Gastroesophageal sphincter (tissue), 4 donors: ENCODE results near the gene DCC. TPM values are rescaled to one million over a fixed set of nuclear protein-coding genes. Genes with fewer than 3 reads are reported as not detected.

Experiments
- ATAC-seq: fragments of 150-250 bp; one replicate; pipeline ENCODE4 v1.9.1; 2016; ENCODE audit warnings: mild to moderate bottlenecking, moderate library complexity
- H3K27ac ChIP-seq, 4 donors: fragments of 200-600 bp; sonication (generic) in 3 of 4; 1 replicate in 3 of 4; 2 replicates in 1 of 4; pipeline ENCODE4 v1.5.1; 2016 to 2019
- H3K27me3 ChIP-seq: fragments of 200-600 bp; sonication (generic); one replicate; pipeline ENCODE4 v1.5.1; 2019
- H3K36me3 ChIP-seq, 2 donors: fragments of 200-600 bp; sonication (generic); one replicate each; pipeline ENCODE4 v1.5.1; 2019; ENCODE audit warnings: control low read depth in 1 of 2
- H3K4me1 ChIP-seq, 3 donors: fragments of 200-600 bp; sonication (generic); 1 replicate in 2 of 3; 2 replicates in 1 of 3; pipeline ENCODE4 v1.5.1; 2016 to 2019; ENCODE audit warnings: control low read depth in 2 of 3
- H3K4me3 ChIP-seq, 2 donors: fragments of 200-600 bp; sonication (generic); one replicate each; pipeline ENCODE4 v1.5.1; 2019; ENCODE audit warnings: mild to moderate bottlenecking in 1 of 2, moderate library complexity in 1 of 2
- H3K9me3 ChIP-seq, 3 donors: fragments of 200-600 bp; sonication (generic); one replicate each; pipeline ENCODE4 v1.5.1; 2017 to 2019; ENCODE audit warnings: control low read depth in 2 of 3
- EP300 ChIP-seq: sonication (generic); formaldehyde crosslinking; IDR thresholded peaks from one replicate; pipeline ENCODE4 v1.6.1; 2017; ENCODE audit warnings: antibody characterized with exemption, mild to moderate bottlenecking
- POLR2A ChIP-seq, 2 donors: fragments of 450-650 bp; IDR thresholded peaks; one replicate each; pipeline ENCODE4 v1.6.1; 2017; ENCODE audit warnings: antibody characterized with exemption in 2 of 2, mild to moderate bottlenecking in 2 of 2, moderate library complexity in 1 of 2
- POLR2AphosphoS5 ChIP-seq: sonication (generic); formaldehyde crosslinking; IDR thresholded peaks from one replicate; pipeline ENCODE4 v1.6.1; 2017; ENCODE audit warnings: antibody characterized with exemption
- WGBS, 2 donors: methylation state at CpG; one replicate each; pipeline ENCODE4 v1.1.5; 2018; ENCODE audit warnings: low coverage in 1 of 2; 5-methylcytosine and 5-hydroxymethylcytosine counted together
- total RNA-seq, 4 donors: library from RNA; depleted of rRNA; stranded (reverse); fragments of >200 nt; gene quantifications; one replicate each; pipeline ENCODE4 v1.1.0, GENCODE V29; 2016
- TF ChIP-seq, protein P1 (sequence below), 4 experiments: fragments of 200-600 bp in 2 of 4; fragments of 450-650 bp in 2 of 4; sonication (generic) in 1 of 4; IDR thresholded peaks; one replicate each; pipeline ENCODE4 v1.5.1; 2017 to 2019; ENCODE audit warnings: antibody characterized with exemption in 4 of 4, mild to moderate bottlenecking in 2 of 4, moderate library complexity in 2 of 4

The DCC gene
- total RNA-seq, 4 donors from 2014 or later, result 0.13 to 0.54 (median 0.47) TPM; not detected in 1

- no peak overlapping the region for H3K4me3 ChIP-seq
- TF ChIP-seq EP300 (no peak), POLR2A (IDR thresholded peaks at IDR 0.05) (no peak), POLR2AphosphoS5 (no peak)
- TF ChIP-seq, protein P1, sequence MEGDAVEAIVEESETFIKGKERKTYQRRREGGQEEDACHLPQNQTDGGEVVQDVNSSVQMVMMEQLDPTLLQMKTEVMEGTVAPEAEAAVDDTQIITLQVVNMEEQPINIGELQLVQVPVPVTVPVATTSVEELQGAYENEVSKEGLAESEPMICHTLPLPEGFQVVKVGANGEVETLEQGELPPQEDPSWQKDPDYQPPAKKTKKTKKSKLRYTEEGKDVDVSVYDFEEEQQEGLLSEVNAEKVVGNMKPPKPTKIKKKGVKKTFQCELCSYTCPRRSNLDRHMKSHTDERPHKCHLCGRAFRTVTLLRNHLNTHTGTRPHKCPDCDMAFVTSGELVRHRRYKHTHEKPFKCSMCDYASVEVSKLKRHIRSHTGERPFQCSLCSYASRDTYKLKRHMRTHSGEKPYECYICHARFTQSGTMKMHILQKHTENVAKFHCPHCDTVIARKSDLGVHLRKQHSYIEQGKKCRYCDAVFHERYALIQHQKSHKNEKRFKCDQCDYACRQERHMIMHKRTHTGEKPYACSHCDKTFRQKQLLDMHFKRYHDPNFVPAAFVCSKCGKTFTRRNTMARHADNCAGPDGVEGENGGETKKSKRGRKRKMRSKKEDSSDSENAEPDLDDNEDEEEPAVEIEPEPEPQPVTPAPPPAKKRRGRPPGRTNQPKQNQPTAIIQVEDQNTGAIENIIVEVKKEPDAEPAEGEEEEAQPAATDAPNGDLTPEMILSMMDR (IDR thresholded peaks at IDR 0.05), result no peak
- no peaks in the 10 kb centered on the region for H3K9me3 ChIP-seq
- no peaks in the 10 kb centered on the region for H3K4me1 ChIP-seq
- 40 to 60% methylated on average over 1 of the region's 1 CpG for WGBS, 2 donors
- no peak for ATAC-seq
- H3K36me3 ChIP-seq, result no peaks in the 10 kb centered on the region
- no peak overlapping the region for H3K27ac ChIP-seq
- H3K27me3 ChIP-seq, result no peaks in the 10 kb centered on the region
Observed at GRCh38 chr18:52553441-52553840, 213.4 kb downstream of the DCC start.

DNA sequence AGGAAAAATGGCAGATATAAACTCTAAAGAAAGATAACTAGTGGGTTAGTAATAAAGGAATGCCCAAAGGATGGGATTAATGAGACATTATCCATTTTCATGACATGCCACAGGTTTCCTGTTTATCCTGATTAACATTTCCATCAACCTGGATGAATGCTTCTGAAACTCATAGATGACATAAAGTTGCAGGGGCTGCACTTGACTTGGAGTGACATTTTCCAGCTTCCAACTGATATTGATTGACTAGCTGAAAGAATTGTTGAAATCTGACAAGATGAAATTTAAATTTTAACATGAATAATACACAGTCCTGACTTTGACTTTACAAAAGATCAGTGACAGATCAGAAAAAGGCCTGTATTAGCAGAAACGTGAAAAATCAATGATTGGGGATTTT, 214.2 kb downstream of the DCC start:
- TF ChIP-seq, protein P1 (IDR thresholded peaks at IDR 0.05), result no peak
- no peak for TF ChIP-seq EP300
- TF ChIP-seq POLR2AphosphoS5, result no peak
- no peak for TF ChIP-seq POLR2A (IDR thresholded peaks at IDR 0.05)
- no peak for ATAC-seq
- WGBS, 2 donors, result 27 to 40% methylated on average over 1 of the region's 1 CpG

DNA sequence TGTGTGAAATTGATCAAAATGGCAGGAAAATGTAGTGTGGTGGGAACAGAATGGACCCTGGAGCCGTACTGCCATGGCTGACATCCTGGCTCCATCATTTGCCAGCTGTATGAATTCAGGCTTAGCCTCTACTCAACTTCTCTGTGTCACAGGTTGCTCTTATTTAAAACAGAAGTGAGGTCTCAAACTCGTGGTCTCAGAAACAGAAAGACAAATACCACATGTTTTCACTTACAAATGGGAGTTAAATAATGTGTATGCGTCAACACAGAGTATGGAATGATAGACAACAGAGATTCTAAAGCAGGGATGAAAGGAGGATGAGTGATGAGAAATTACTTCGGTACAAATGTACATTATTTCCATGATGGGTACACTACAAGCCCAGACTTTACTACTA, 227.4 kb downstream of the DCC start:
- TF ChIP-seq EP300 (no peak), POLR2A (IDR thresholded peaks at IDR 0.05) (no peak), POLR2AphosphoS5 (no peak)
- TF ChIP-seq, protein P1 (IDR thresholded peaks at IDR 0.05), result no peak
- no peaks in the 10 kb centered on the region for H3K9me3 ChIP-seq

More for the DNA sequence above, 214.2 kb downstream of the DCC start:
- Histone ChIP-seq H3K4me3 (no peak overlapping the region), H3K4me1 (no peaks in the 10 kb centered on the region), H3K36me3 (no peaks in the 10 kb centered on the region), H3K9me3 (no peaks in the 10 kb centered on the region), H3K27me3 (no peaks in the 10 kb centered on the region), H3K27ac (no peak overlapping the region)

GRCh38 chr18:52569492-52569891, 229.5 kb downstream of the DCC start:
- Histone ChIP-seq H3K27ac (no peak overlapping the region), H3K4me3 (no peak overlapping the region), H3K9me3 (no peaks in the 10 kb centered on the region), H3K36me3 (no peaks in the 10 kb centered on the region), H3K27me3 (no peaks in the 10 kb centered on the region), H3K4me1 (no peaks in the 10 kb centered on the region)
- WGBS, 2 donors, result 20 to 50% methylated on average over 1 of the region's 1 CpG
- no peak for ATAC-seq
- TF ChIP-seq EP300 (no peak), POLR2AphosphoS5 (no peak), POLR2A (IDR thresholded peaks at IDR 0.05) (no peak)
- TF ChIP-seq, protein P1 (IDR thresholded peaks at IDR 0.05), result no peak

More for the DNA sequence above, 227.4 kb downstream of the DCC start:
- no peaks in the 10 kb centered on the region for H3K27me3 ChIP-seq
- 27 to 50% methylated on average over 4 of the region's 4 CpGs for WGBS, 2 donors
- H3K36me3 ChIP-seq, result no peaks in the 10 kb centered on the region
- no peak for ATAC-seq
- no peaks in the 10 kb centered on the region for H3K4me1 ChIP-seq
- no peak overlapping the region for H3K4me3 ChIP-seq
- no peak overlapping the region for H3K27ac ChIP-seq

GRCh38 chr18:52570975-52571374, 231.0 kb downstream of the DCC start:
- no peaks in the 10 kb centered on the region for H3K27me3 ChIP-seq
- no peak for TF ChIP-seq POLR2A (IDR thresholded peaks at IDR 0.05)
- TF ChIP-seq, protein P1 (IDR thresholded peaks at IDR 0.05), result no peak
- TF ChIP-seq EP300, result no peak
- no peak for TF ChIP-seq POLR2AphosphoS5
- H3K27ac ChIP-seq, result no peak overlapping the region
- no peaks in the 10 kb centered on the region for H3K36me3 ChIP-seq
- H3K4me1 ChIP-seq, result no peaks in the 10 kb centered on the region
- WGBS, 2 donors, result 60 to 63% methylated on average over 2 of the region's 2 CpGs
- no peak overlapping the region for H3K4me3 ChIP-seq
- ATAC-seq, result no peak
- no peaks in the 10 kb centered on the region for H3K9me3 ChIP-seq
